HCT116 (cell line): ENCODE measurements around the gene UBXN11. TPM values are rescaled to one million over a fixed set of nuclear protein-coding genes. Genes with fewer than 3 reads are reported as not detected.
A peak's percentile ranks its signal among the peaks of the same experiment; 100 is the strongest.

ENCODE experiments used
- ATAC-seq: fragments of 200-7000 bp; cut with Tn5 transposase; 2 replicates; pipeline ENCODE4 v1.9.1; 2020; ENCODE audit warnings: mild to moderate bottlenecking, moderate library complexity
- BruUV-seq: library from RNA; stranded (reverse); fragments of 400-500 nt; replicated peaks from 2 replicates; lab custom pipeline; 2021; lab: Mats Ljungman, UMichigan
- CTCF ChIA-PET: fragments of 300-600 bp; sonication (Branson Sonifier 250); formaldehyde crosslinking; loops from one replicate; lab custom pipeline; 2021; ENCODE audit warnings: antibody characterized with exemption; lab: Charles Lee
- POLR2A ChIA-PET: fragments of 300-600, 350-600 bp; sonication (Branson Sonifier 250); formaldehyde crosslinking; loops from one replicate; lab custom pipeline; 2021; ENCODE audit warnings: antibody characterized with exemption; lab: Charles Lee
- RAD21 ChIA-PET, 2 experiments: fragments of 300-600 bp; sonication (Branson Sonifier 250); formaldehyde crosslinking; loops; one replicate each; lab custom pipeline; 2023; ENCODE audit warnings: low total read pairs in 2 of 2; ENCODE audit not compliant: uncharacterized antibody in 2 of 2, unreplicated experiment in 2 of 2, low non-redundant PET in 1 of 2; lab: Charles Lee
- DNase-seq: peaks from one replicate; pipeline ENCODE4 v3.0.0-alpha.2; 2010; ENCODE audit warnings: low read depth, low spot score
- H2AFZ ChIP-seq: fragments of 200-600 bp; shearing (Covaris generic), sonication (generic); 2 replicates; pipeline ENCODE4 v1.6.1; 2017; ENCODE audit warnings: low read depth, mixed run types, mixed read lengths, antibody characterized with exemption, low read length; ENCODE audit not compliant: poor library complexity, severe bottlenecking
- H3K27ac ChIP-seq: 2 replicates; pipeline ENCODE4 v1.5.1; 2012; ENCODE audit warnings: low read depth, low read length
- H3K27me3 ChIP-seq: fragments of 200-600 bp; sonication (generic); 2 replicates; pipeline ENCODE4 v1.6.1; 2016; ENCODE audit warnings: mixed run types, low read length, mixed read lengths; ENCODE audit not compliant: insufficient read depth
- H3K36me3 ChIP-seq, 2 experiments: fragments of 200-500 bp in 1 of 2; fragments of 200-600 bp in 1 of 2; sonication (Bioruptor generic) in 1 of 2; sonication (generic) in 1 of 2; 2 replicates each; pipeline versions ENCODE4 v1.5.1 to v1.6.1; 2014 to 2016; ENCODE audit warnings: low read length in 2 of 2, inconsistent platforms in 1 of 2, mixed read lengths in 1 of 2, mixed run types in 1 of 2; ENCODE audit not compliant: insufficient read depth in 2 of 2, control insufficient read depth in 1 of 2
- H3K4me1 ChIP-seq, 2 experiments: fragments of 200-600 bp in 1 of 2; sonication (generic) in 1 of 2; 2 replicates each; pipeline versions ENCODE4 v1.5.1 to v1.6.1; 2012 to 2017; ENCODE audit warnings: low read length in 2 of 2, inconsistent platforms in 1 of 2, mild to moderate bottlenecking in 1 of 2, mixed read lengths in 1 of 2, mixed run types in 1 of 2, moderate library complexity in 1 of 2; ENCODE audit not compliant: insufficient read depth in 2 of 2, control insufficient read depth in 1 of 2
- H3K4me2 ChIP-seq: fragments of 200-600 bp; sonication (generic); 2 replicates; pipeline ENCODE4 v1.6.1; 2017; ENCODE audit warnings: mixed run types, low read length, mixed read lengths
- H3K4me3 ChIP-seq, 2 experiments: fragments of 200-600 bp in 1 of 2; sonication (generic) in 1 of 2; replicated peaks in 1 of 2; 2 replicates each; pipeline ENCODE4 v1.5.1; 2011 to 2016; ENCODE audit warnings: low read length in 2 of 2, control low read depth in 1 of 2, low read depth in 1 of 2, mild to moderate bottlenecking in 1 of 2, mixed read lengths in 1 of 2, mixed run types in 1 of 2
- H3K79me2 ChIP-seq: fragments of 200-600 bp; sonication (generic); 2 replicates; pipeline ENCODE4 v1.6.1; 2017; ENCODE audit warnings: mild to moderate bottlenecking, mixed run types, low read length, moderate library complexity, mixed read lengths; ENCODE audit not compliant: insufficient read depth
- H3K9ac ChIP-seq: fragments of 200-600 bp; sonication (generic); 2 replicates; pipeline ENCODE4 v1.6.1; 2016; ENCODE audit warnings: low read length, mixed read lengths
- H3K9me2 ChIP-seq: fragments of 200-600 bp; sonication (generic), shearing (Covaris generic); 2 replicates; pipeline ENCODE4 v1.6.1; 2017; ENCODE audit warnings: mixed run types, mild to moderate bottlenecking, moderate library complexity; ENCODE audit not compliant: insufficient read depth
- H3K9me3 ChIP-seq, 2 experiments: fragments of 200-500 bp in 1 of 2; fragments of 200-600 bp in 1 of 2; sonication (Bioruptor generic) in 1 of 2; sonication (generic) in 1 of 2; 2 replicates each; pipeline ENCODE4 v1.6.1; 2014 to 2017; ENCODE audit warnings: low read length in 2 of 2, mixed read lengths in 2 of 2, inconsistent platforms in 1 of 2, low read depth in 1 of 2, mild to moderate bottlenecking in 1 of 2, mixed run types in 1 of 2, moderate library complexity in 1 of 2; ENCODE audit not compliant: control insufficient read depth in 1 of 2, insufficient read depth in 1 of 2
- H4K20me1 ChIP-seq: fragments of 200-600 bp; sonication (generic), shearing (Covaris generic); 2 replicates; pipeline ENCODE4 v1.6.1; 2017; ENCODE audit warnings: mixed run types, mild to moderate bottlenecking, moderate library complexity; ENCODE audit not compliant: insufficient read depth
- CBX3 ChIP-seq: IDR thresholded peaks from 2 replicates; pipeline ENCODE4 v1.6.1; 2012; ENCODE audit warnings: low read depth
- EGR1 ChIP-seq: IDR thresholded peaks from 2 replicates; pipeline ENCODE4 v1.6.1; 2012; ENCODE audit warnings: low read depth
- YY1 ChIP-seq: IDR thresholded peaks from 2 replicates; pipeline ENCODE4 v1.6.1; 2011; ENCODE audit warnings: low read length, low read depth, moderate library complexity, mild to moderate bottlenecking; ENCODE audit not compliant: insufficient replicate concordance; ENCODE audit errors: extremely low read depth
- intact Hi-C: fragments of 100-400 bp; cut with micrococcal nuclease; formaldehyde crosslinking; loops from 2 replicates; pipeline ENCODE4 v1.10.0; 2022
- total RNA-seq: library from RNA; stranded (reverse); gene quantifications from one replicate; pipeline ENCODE4 v1.2.1, GENCODE V29; 2021; ENCODE audit not compliant: unreplicated experiment
- TF ChIP-seq, protein P1 (sequence below), 3 experiments: fragments of 200-600 bp in 1 of 3; sonication (generic) in 1 of 3; IDR thresholded peaks in 2 of 3; conservative IDR thresholded peaks in 1 of 3; 2 replicates each; pipeline ENCODE4 v1.5.1; 2012 to 2017; ENCODE audit warnings: low read depth in 2 of 3, low read length in 2 of 3, antibody characterized with exemption in 1 of 3, borderline replicate concordance in 1 of 3, control low read depth in 1 of 3, mild to moderate bottlenecking in 1 of 3, mixed read lengths in 1 of 3, mixed run types in 1 of 3, moderate library complexity in 1 of 3; ENCODE audit not compliant: insufficient read depth in 1 of 3

UBXN11 gene
- total RNA-seq, 1 experiment from 2014 or later, result 19.3 TPM

DNA sequence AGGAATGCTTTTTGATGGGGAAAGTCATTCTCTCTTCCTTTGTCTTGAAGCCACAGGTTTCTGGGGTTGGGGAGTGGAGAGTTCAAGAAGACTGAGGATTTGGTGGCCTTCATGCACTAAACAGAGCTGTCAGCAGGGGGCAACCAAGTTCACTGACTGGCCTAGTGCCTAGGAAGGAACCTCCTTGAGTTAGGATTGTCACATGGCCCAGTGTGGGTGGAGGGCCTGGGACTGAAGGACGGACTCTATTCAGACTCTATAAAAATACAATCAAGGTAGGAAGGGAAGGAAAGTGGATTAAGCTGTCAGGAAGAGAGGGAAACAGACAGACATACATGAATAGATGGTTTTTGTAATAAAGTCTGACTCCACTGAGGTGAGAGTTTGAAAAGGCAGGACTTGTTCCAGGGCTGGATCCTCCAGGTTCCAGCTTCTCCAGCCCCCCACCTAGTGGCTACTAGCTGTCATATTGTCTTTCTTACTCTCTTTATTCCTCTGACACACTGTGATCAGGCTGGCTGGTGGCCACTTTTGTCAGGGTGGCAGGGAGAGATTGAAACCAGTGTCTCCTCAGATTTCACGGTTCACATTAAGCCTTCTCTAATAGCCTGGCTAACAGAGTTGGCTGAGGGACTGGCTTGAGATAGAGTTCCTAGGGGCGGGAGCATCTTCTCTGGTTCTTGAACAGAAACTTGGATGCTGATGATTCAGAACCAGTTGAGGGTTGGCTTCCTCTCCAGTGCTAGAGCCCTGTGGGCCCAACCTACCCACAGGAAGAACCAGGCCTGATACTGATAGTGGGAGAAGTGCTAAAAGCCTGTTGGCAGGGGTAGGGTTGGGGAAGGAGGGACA lies 30.6 kb downstream of the UBXN11 start:
- RAD21 ChIA-PET, result interaction anchor here (0.7 to 1.1 kb wide), 3 partner anchors 46 to 141 kb away, joined by 3 to 4 read pairs (median 3); no protein-coding TSS in a partner anchor
- TF ChIP-seq EGR1 (no peak), YY1 (no peak), CBX3 (no peak)
- TF ChIP-seq, protein P1, sequence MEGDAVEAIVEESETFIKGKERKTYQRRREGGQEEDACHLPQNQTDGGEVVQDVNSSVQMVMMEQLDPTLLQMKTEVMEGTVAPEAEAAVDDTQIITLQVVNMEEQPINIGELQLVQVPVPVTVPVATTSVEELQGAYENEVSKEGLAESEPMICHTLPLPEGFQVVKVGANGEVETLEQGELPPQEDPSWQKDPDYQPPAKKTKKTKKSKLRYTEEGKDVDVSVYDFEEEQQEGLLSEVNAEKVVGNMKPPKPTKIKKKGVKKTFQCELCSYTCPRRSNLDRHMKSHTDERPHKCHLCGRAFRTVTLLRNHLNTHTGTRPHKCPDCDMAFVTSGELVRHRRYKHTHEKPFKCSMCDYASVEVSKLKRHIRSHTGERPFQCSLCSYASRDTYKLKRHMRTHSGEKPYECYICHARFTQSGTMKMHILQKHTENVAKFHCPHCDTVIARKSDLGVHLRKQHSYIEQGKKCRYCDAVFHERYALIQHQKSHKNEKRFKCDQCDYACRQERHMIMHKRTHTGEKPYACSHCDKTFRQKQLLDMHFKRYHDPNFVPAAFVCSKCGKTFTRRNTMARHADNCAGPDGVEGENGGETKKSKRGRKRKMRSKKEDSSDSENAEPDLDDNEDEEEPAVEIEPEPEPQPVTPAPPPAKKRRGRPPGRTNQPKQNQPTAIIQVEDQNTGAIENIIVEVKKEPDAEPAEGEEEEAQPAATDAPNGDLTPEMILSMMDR (IDR thresholded peaks at IDR 0.05 in 2 of 3, conservative IDR thresholded peaks at IDR 0.05 in 1 of 3; ENCODE audit: borderline replicate concordance in 1 of 3, insufficient read depth in 1 of 3, low read depth in 2 of 3, low read length in 2 of 3), result peak in 2 of 3 experiments; percentile 69 to 79; a peak in 4 of 6 replicates
- TF ChIP-seq, all 23 proteins: peak for 1
- Histone ChIP-seq H3K27ac (peak overlapping the region; percentile 60), H3K79me2 (peaks cover 12% of the 10 kb centered on the region), H3K36me3 (peaks cover 33 to 51% of the 10 kb centered on the region in 2 experiments), H3K9me2 (no peaks in the 10 kb centered on the region), H3K4me1 (peaks cover 27 to 63% of the 10 kb centered on the region in 2 experiments), H3K27me3 (no peaks in the 10 kb centered on the region), H2AFZ (no peak overlapping the region), H3K4me3 (no peak overlapping the region), H3K9ac (peak overlapping the region; percentile 32), H3K9me3 (no peaks in the 10 kb centered on the region), H4K20me1 (no peaks in the 10 kb centered on the region), H3K4me2 (peak overlapping the region; percentile 59)
- intact Hi-C loops, result loop anchor here (1.0 to 5.0 kb wide), 3 partner anchors 45 to 239 kb away; no protein-coding TSS in a partner anchor
- no TSS peak for BruUV-seq
- peak; percentile 80 for DNase-seq
- ChIA-PET POLR2A (interaction anchor here (1.2 kb wide), 1 partner anchor 9 kb away, joined by 4 read pairs; no protein-coding TSS in a partner anchor), CTCF (interaction anchor here (0.6 to 3.9 kb wide), 24 partner anchors 8 to 240 kb away, joined by 3 to 47 read pairs (median 4); partner anchors contain the start of gene CEP85)
- peak; percentile 56 for ATAC-seq
